ENCODE data around the gene HIPK2.

HIPK2 gene

GRCh38 chr7:139641337-139641992 is 136.3 kb downstream of the HIPK2 start:
- TF ChIP-seq CEBPB (IDR thresholded peaks at IDR 0.05) (no peak), NFIC (IDR thresholded peaks at IDR 0.05) (no peak), FOXM1 (IDR thresholded peaks at IDR 0.05; ENCODE audit: borderline replicate concordance, low read depth) (no peak), MAX (IDR thresholded peaks at IDR 0.05) (no peak), ZBTB7A (IDR thresholded peaks at IDR 0.05; ENCODE audit: low read depth) (no peak), YY1 (IDR thresholded peaks at IDR 0.05; ENCODE audit: low read depth) (no peak), TEAD4 (IDR thresholded peaks at IDR 0.05) (no peak), CREB1 (IDR thresholded peaks at IDR 0.05; ENCODE audit: low read depth) (no peak), EP300 (IDR thresholded peaks at IDR 0.05; ENCODE audit: borderline replicate concordance) (no peak), RAD21 (IDR thresholded peaks at IDR 0.05; ENCODE audit: low read depth) (no peak), TAF1 (IDR thresholded peaks at IDR 0.05; ENCODE audit: low read depth) (no peak), REST (IDR thresholded peaks at IDR 0.05; ENCODE audit: low read depth) (no peak), USF1 (IDR thresholded peaks at IDR 0.05) (no peak), EGR1 (IDR thresholded peaks at IDR 0.05) (no peak), TCF12 (IDR thresholded peaks at IDR 0.05; ENCODE audit: low read depth) (no peak)

- TF ChIP-seq TAF1 (IDR thresholded peaks at IDR 0.05; ENCODE audit: low read depth) (no peak), FOXM1 (IDR thresholded peaks at IDR 0.05; ENCODE audit: borderline replicate concordance, low read depth) (no peak), NFIC (IDR thresholded peaks at IDR 0.05) (no peak), TCF12 (IDR thresholded peaks at IDR 0.05; ENCODE audit: low read depth) (no peak), USF1 (IDR thresholded peaks at IDR 0.05) (no peak), MAX (IDR thresholded peaks at IDR 0.05) (no peak), CREB1 (IDR thresholded peaks at IDR 0.05; ENCODE audit: low read depth) (no peak), YY1 (IDR thresholded peaks at IDR 0.05; ENCODE audit: low read depth) (no peak)
These were observed 137.1 kb downstream of the HIPK2 start for GRCh38 chr7:139640681-139641080.

- TF ChIP-seq EP300 (IDR thresholded peaks at IDR 0.05; ENCODE audit: borderline replicate concordance) (no peak), YY1 (IDR thresholded peaks at IDR 0.05; ENCODE audit: low read depth) (no peak), RAD21 (IDR thresholded peaks at IDR 0.05; ENCODE audit: low read depth) (no peak), FOXM1 (IDR thresholded peaks at IDR 0.05; ENCODE audit: borderline replicate concordance, low read depth) (no peak), EGR1 (IDR thresholded peaks at IDR 0.05) (no peak), TAF1 (IDR thresholded peaks at IDR 0.05; ENCODE audit: low read depth) (no peak), TCF12 (IDR thresholded peaks at IDR 0.05; ENCODE audit: low read depth) (no peak), MAX (IDR thresholded peaks at IDR 0.05) (no peak), TEAD4 (IDR thresholded peaks at IDR 0.05) (no peak), REST (IDR thresholded peaks at IDR 0.05; ENCODE audit: low read depth) (no peak), ZBTB7A (IDR thresholded peaks at IDR 0.05; ENCODE audit: low read depth) (no peak), USF1 (IDR thresholded peaks at IDR 0.05) (no peak), CEBPB (IDR thresholded peaks at IDR 0.05) (no peak), CREB1 (IDR thresholded peaks at IDR 0.05; ENCODE audit: low read depth) (no peak), NFIC (IDR thresholded peaks at IDR 0.05) (no peak)
These were observed 138.2 kb downstream of the HIPK2 start for GRCh38 chr7:139639563-139639962.

GRCh38 chr7:139635526-139636302 is 142.1 kb downstream of the HIPK2 start:
- TF ChIP-seq FOXM1 (IDR thresholded peaks at IDR 0.05; ENCODE audit: borderline replicate concordance, low read depth), result no peak
- no peak for TF ChIP-seq MAX (IDR thresholded peaks at IDR 0.05)
- no peak for TF ChIP-seq YY1 (IDR thresholded peaks at IDR 0.05; ENCODE audit: low read depth)
- TF ChIP-seq NFIC (IDR thresholded peaks at IDR 0.05), result no peak
- TF ChIP-seq USF1 (IDR thresholded peaks at IDR 0.05), result no peak
- TF ChIP-seq EP300 (IDR thresholded peaks at IDR 0.05; ENCODE audit: borderline replicate concordance), result no peak
- TF ChIP-seq ZBTB7A (IDR thresholded peaks at IDR 0.05; ENCODE audit: low read depth), result no peak
- no peak for TF ChIP-seq EGR1 (IDR thresholded peaks at IDR 0.05)
- TF ChIP-seq CREB1 (IDR thresholded peaks at IDR 0.05; ENCODE audit: low read depth), result no peak
- no peak for TF ChIP-seq CEBPB (IDR thresholded peaks at IDR 0.05)
- no peak for TF ChIP-seq TEAD4 (IDR thresholded peaks at IDR 0.05)
- TF ChIP-seq TAF1 (IDR thresholded peaks at IDR 0.05; ENCODE audit: low read depth), result no peak
- TF ChIP-seq RAD21 (IDR thresholded peaks at IDR 0.05; ENCODE audit: low read depth), result no peak
